ENCODE measurements around the gene DCC. TPM values are rescaled to one million over a fixed set of nuclear protein-coding genes. Genes with fewer than 3 reads are reported as not detected.

Gene DCC
- total RNA-seq, 1 donor from 2014 or later: not detected

- TF ChIP-seq, protein P1, sequence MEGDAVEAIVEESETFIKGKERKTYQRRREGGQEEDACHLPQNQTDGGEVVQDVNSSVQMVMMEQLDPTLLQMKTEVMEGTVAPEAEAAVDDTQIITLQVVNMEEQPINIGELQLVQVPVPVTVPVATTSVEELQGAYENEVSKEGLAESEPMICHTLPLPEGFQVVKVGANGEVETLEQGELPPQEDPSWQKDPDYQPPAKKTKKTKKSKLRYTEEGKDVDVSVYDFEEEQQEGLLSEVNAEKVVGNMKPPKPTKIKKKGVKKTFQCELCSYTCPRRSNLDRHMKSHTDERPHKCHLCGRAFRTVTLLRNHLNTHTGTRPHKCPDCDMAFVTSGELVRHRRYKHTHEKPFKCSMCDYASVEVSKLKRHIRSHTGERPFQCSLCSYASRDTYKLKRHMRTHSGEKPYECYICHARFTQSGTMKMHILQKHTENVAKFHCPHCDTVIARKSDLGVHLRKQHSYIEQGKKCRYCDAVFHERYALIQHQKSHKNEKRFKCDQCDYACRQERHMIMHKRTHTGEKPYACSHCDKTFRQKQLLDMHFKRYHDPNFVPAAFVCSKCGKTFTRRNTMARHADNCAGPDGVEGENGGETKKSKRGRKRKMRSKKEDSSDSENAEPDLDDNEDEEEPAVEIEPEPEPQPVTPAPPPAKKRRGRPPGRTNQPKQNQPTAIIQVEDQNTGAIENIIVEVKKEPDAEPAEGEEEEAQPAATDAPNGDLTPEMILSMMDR (IDR thresholded peaks at IDR 0.05): no peak
- no peak for DNase-seq (ENCODE audit: low spot score)
- H3K9me3 Mint-ChIP-seq (ENCODE audit: low read depth): peaks cover 3% of the 10 kb centered on the region
- H3K27me3 Mint-ChIP-seq (ENCODE audit: low read depth): no peaks in the 10 kb centered on the region
- H3K4me1 Mint-ChIP-seq (ENCODE audit: low read depth): no peaks in the 10 kb centered on the region
- H3K4me3 Mint-ChIP-seq (ENCODE audit: unreplicated experiment): no peak overlapping the region
- H3K27ac Mint-ChIP-seq (ENCODE audit: unreplicated experiment): no peak overlapping the region
- no peaks in the 10 kb centered on the region for H3K36me3 Mint-ChIP-seq (ENCODE audit: low read depth)
Measured at GRCh38 chr18:52781113-52781512, 441.1 kb downstream of the DCC start.

DNA sequence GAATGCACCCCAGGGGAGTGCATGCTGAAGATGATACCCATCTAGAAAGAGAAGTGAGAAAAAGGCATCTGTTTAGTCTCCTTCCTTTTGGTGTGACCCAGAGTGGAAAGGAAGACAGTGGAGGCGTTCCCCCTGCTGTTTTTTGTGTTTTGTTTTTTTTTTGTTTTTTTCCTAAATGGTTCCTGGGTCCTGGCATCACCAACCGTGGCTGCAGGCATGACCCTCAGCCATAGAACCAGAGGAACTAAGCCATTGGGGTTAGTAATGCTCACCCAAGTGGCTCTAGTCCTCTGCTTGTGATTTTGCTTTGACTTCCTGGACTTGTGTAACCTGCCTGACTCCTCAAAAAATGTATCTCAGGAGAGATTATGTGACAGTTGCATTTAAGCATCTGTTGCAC is 451.3 kb downstream of the DCC start:
- Mint-ChIP-seq H3K4me3 (ENCODE audit: unreplicated experiment) (no peak overlapping the region), H3K27ac (ENCODE audit: unreplicated experiment) (no peak overlapping the region), H3K9me3 (ENCODE audit: low read depth) (peaks cover 46% of the 10 kb centered on the region), H3K4me1 (ENCODE audit: low read depth) (no peaks in the 10 kb centered on the region), H3K36me3 (ENCODE audit: low read depth) (no peaks in the 10 kb centered on the region), H3K27me3 (ENCODE audit: low read depth) (no peaks in the 10 kb centered on the region)
- no peak for DNase-seq (ENCODE audit: low spot score)
- TF ChIP-seq, protein P1 (IDR thresholded peaks at IDR 0.05): no peak

DNA sequence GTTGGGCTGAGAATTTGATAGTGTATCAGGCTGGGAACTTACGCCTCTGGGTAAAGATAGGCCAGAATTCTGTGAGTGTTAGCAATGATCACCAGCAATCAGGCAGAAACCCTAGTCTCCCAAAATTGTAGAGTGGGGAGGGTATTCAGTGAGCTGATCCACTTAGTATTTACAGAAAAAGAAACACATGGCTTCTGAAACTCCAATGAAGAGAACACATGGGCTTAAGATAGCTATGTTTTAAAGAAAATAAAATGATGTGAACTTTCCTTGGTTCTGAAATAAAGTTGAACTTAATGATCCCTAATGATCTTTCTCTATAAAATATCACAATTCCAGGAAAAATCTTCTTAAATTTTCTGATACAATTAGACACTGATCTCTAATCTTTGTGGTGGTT is 472.8 kb downstream of the DCC start:
- TF ChIP-seq, protein P1 (IDR thresholded peaks at IDR 0.05): no peak
- H3K27me3 Mint-ChIP-seq (ENCODE audit: low read depth): no peaks in the 10 kb centered on the region
- no peaks in the 10 kb centered on the region for H3K36me3 Mint-ChIP-seq (ENCODE audit: low read depth)
- no peak overlapping the region for H3K4me3 Mint-ChIP-seq (ENCODE audit: unreplicated experiment)
- DNase-seq (ENCODE audit: low spot score): no peak
- H3K4me1 Mint-ChIP-seq (ENCODE audit: low read depth): no peaks in the 10 kb centered on the region
- peaks cover 10% of the 10 kb centered on the region for H3K9me3 Mint-ChIP-seq (ENCODE audit: low read depth)
- H3K27ac Mint-ChIP-seq (ENCODE audit: unreplicated experiment): no peak overlapping the region

DNA sequence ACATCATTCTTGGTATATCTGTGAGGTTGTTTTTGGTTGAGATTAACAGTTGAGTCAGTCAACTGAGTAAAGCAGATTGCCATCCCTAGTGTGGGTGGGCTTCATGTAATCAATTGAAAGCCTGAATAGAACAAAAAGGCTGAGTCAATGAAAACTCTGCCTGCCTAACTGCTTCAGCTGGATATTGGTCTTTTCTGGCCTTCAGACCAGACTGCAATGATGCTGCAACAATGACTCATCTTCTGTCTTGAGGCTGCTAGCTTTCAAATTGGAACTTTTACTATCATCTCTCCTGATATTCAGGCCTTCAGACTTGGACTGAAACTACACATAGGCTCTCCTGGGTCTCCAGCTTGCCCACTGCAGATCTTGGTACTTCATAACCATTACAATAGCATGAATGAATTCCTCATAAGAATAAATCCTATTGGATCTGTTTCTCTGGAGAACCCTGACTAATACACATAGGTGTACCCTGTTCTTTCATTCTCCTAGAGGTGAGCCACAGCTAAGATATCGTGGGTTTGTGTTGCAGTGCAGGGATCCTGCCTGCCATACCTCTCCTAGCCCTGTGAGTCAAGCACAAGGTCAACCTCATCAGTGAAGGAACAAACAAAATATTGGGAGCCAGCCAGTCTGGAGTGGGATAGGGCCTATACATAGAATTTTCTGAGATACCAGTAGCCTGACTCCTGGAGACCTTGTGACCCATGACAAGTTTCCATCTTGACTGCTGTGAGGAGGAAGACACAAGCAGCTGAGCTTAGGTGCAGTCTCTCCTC is 473.8 kb downstream of the DCC start:
- H3K27ac Mint-ChIP-seq (ENCODE audit: unreplicated experiment): no peak overlapping the region

GRCh38 chr18:52815651-52816050 is 475.7 kb downstream of the DCC start:
- DNase-seq (ENCODE audit: low spot score): no peak
- H3K4me1 Mint-ChIP-seq (ENCODE audit: low read depth): no peaks in the 10 kb centered on the region
- H3K4me3 Mint-ChIP-seq (ENCODE audit: unreplicated experiment): no peak overlapping the region
- no peak overlapping the region for H3K27ac Mint-ChIP-seq (ENCODE audit: unreplicated experiment)
- H3K36me3 Mint-ChIP-seq (ENCODE audit: low read depth): no peaks in the 10 kb centered on the region
- H3K9me3 Mint-ChIP-seq (ENCODE audit: low read depth): peaks cover 3% of the 10 kb centered on the region
- no peaks in the 10 kb centered on the region for H3K27me3 Mint-ChIP-seq (ENCODE audit: low read depth)
- TF ChIP-seq, protein P1 (IDR thresholded peaks at IDR 0.05): no peak

More for the DNA sequence above, 473.8 kb downstream of the DCC start:
- TF ChIP-seq, protein P1 (IDR thresholded peaks at IDR 0.05): no peak
- H3K9me3 Mint-ChIP-seq (ENCODE audit: low read depth): peaks cover 9% of the 10 kb centered on the region
- H3K27me3 Mint-ChIP-seq (ENCODE audit: low read depth): no peaks in the 10 kb centered on the region
- no peaks in the 10 kb centered on the region for H3K36me3 Mint-ChIP-seq (ENCODE audit: low read depth)
- no peak for DNase-seq (ENCODE audit: low spot score)
- H3K4me1 Mint-ChIP-seq (ENCODE audit: low read depth): no peaks in the 10 kb centered on the region
- H3K4me3 Mint-ChIP-seq (ENCODE audit: unreplicated experiment): no peak overlapping the region

Measured in chondrocyte (in vitro differentiated cells).